Stimulated activated CD8-positive, alpha-beta memory T cell treated with anti-CD3 and anti-CD28 coated beads, Interleukin-7, amount 100 ng/mL, for 48 hours (primary cell): ENCODE results near the gene SPHK1.

ENCODE experiments used
- DNase-seq, 2 donors: peaks; one replicate each; pipeline ENCODE4 v3.0.0-alpha.2; 2020; ENCODE audit warnings: low read depth in 1 of 2; ENCODE audit errors: extremely low read depth in 1 of 2

Gene SPHK1

GRCh38 chr17:76432004-76432403, 47.6 kb downstream of the SPHK1 start:
- DNase-seq = no peak

DNA sequence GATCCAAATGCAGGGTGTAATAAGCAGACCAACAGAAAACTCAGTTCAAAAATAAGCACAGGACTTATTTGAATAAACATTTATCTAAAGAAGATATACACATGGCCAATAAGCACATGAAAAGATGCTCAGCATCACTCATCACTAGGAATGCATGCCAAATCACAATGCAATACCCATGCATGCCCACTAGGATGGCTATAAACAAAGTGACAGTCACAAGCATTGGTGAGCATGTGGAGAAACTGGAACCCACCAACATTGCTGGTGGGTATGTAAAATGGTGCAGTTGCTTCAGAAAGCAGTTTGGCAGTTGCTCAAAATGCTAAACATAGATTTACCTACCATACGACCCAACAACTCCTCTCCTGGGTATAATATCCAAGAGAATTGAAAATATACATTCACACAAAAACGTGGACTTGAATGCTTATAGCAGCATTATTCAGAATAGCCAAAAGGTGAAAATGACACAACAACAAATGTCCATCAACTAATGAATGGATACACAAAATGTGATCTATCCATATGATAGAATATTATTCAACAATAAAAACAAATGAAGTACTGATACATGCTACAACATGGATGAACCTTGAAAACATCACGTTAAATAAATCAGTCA, 48.4 kb downstream of the SPHK1 start:
- no peak for DNase-seq

- DNase-seq = no peak
Measured at GRCh38 chr17:76433693-76434092, 49.3 kb downstream of the SPHK1 start.

DNA sequence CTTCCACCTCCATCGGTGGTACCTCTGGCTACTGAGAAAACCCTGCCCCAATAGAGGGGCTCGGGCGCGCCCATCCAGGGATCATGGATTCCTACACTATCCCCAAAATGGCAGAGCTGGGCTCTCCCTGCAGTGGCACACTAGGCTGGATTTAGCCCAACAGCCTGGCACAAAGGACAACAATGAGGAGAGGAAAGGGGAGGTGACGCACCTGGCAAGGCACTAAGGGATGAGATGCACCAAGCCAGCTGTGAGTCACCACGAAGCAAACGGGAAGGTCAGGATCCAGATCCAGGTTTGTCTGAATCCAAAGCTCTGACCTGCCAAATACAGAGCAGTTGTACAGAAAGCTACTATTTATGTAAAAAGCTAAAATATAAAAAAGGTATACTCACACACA, 50.5 kb downstream of the SPHK1 start:
- no peak for DNase-seq

DNA sequence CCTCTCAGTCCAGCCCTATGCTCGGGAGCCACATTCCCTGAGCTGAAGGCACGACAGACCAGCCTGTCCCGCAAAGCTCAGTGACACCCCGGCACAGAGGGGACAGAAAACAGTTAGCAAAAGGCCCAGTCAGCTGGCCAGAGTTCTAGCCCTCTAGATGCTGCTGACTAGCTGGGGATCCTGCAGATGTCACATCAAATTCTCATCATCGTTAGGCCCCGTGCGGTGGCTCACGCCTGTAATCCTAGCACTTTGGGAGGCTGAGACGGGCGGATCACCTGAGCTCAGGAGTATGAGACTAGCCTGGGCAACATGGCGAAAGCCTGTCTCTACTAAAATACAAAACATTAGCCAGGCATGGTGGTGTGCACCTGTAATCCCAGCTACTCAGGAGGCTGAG, 51.3 kb downstream of the SPHK1 start:
- no peak for DNase-seq
